ENCODE measurements around the gene MLPH.

- TF ChIP-seq CTCF (IDR thresholded peaks at IDR 0.05; ENCODE audit: low read depth, low read length, poor library complexity, severe bottlenecking) (no peak), EZH2phosphoT487 (IDR thresholded peaks at IDR 0.05; ENCODE audit: borderline replicate concordance, low read length) (no peak)
Observed at GRCh38 chr2:237459741-237460174, 27.3 kb upstream of the MLPH start.
